NT2/D1 (cell line): ENCODE results near the gene COL20A1.

Experiments used
- SUZ12 ChIP-seq: IDR thresholded peaks from 2 replicates; pipeline ENCODE4 v1.6.1; 2011; ENCODE audit not compliant: insufficient read length, insufficient read depth; ENCODE audit errors: extremely low read depth
- YY1 ChIP-seq: IDR thresholded peaks from 2 replicates; pipeline ENCODE4 v1.6.1; 2011; ENCODE audit not compliant: insufficient read length, insufficient read depth
- ZNF274 ChIP-seq: IDR thresholded peaks from 2 replicates; pipeline ENCODE4 v1.6.1; 2011; ENCODE audit warnings: mild to moderate bottlenecking, low read depth, low read length

DNA sequence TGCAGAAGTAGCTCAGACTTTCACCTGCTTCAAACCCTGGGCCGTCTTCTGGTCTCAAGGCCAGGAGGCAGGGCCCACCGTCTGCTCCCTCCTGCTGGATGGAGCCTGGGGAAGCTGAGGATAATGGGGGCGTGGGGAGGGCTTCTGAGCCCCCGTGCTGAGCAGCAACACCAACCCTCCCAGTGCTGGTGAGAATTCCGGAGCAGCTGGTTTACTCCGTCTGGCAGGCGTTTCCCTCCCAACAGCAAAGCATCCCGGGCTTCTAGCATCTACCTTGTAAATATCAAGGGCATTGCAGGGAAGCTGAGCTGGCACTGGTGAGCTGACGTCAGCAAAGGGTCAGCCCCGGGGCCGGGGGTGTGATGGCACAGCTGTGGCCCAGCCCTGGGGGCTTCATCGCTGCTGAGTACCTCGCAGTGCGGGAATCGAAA is 85.0 kb downstream of the COL20A1 start:
- TF ChIP-seq YY1, result no peak
- TF ChIP-seq SUZ12, result no peak
- no peak for TF ChIP-seq ZNF274
